Measurements from ENCODE around the gene LIPH. TPM values are rescaled to one million over a fixed set of nuclear protein-coding genes. Genes with fewer than 3 reads are reported as not detected.
"Not testable (repeated sequence)": the region's sequence is repeated elsewhere in the genome, so short reads cannot be mapped to it uniquely, and the experiment has no call there.

Gene LIPH
- polyA plus RNA-seq, 3 donors = not detected

GRCh38 chr3:185469542-185469941, 82.8 kb downstream of the LIPH start:
- Histone ChIP-seq H2AFZ (ENCODE audit: insufficient read depth, low read depth, low read length, poor library complexity, severe bottlenecking) (no peak overlapping the region), H3K27ac (ENCODE audit: low read depth in 1 of 2, low read length in 2 of 2) (no peak overlapping the region), H3K79me2 (ENCODE audit: insufficient read depth, low read length) (no peaks in the 10 kb centered on the region), H3K4me1 (ENCODE audit: control insufficient read depth in 1 of 2, insufficient read depth in 2 of 2, low read length in 2 of 2) (no peaks in the 10 kb centered on the region), H3K36me3 (replicated peaks in 1 of 2; ENCODE audit: control insufficient read depth in 1 of 2, insufficient read depth in 2 of 2, low read length in 2 of 2) (peaks cover 3 to 4% of the 10 kb centered on the region in 2 donors), H3K9me3 (replicated peaks in 1 of 2; ENCODE audit: control insufficient read depth in 1 of 2, insufficient read depth in 1 of 2, low read length in 2 of 2) (no peaks in the 10 kb centered on the region), H3K27me3 (ENCODE audit: control insufficient read depth in 2 of 2, insufficient read depth in 2 of 2, low read length in 2 of 2) (no peaks in the 10 kb centered on the region), H3K4me3 (replicated peaks in 1 of 3; ENCODE audit: low read depth in 2 of 3, low read length in 3 of 3) (no peak overlapping the region), H4K20me1 (ENCODE audit: insufficient read depth, low read length) (no peaks in the 10 kb centered on the region), H3K9ac (ENCODE audit: insufficient read depth, low read length, poor library complexity, severe bottlenecking) (no peak overlapping the region), H3K4me2 (replicated peaks; ENCODE audit: extremely low read depth, low read length, poor library complexity, severe bottlenecking) (no peak overlapping the region)
- Mint-ChIP-seq H3K27ac (no peak overlapping the region), H3K4me1 (no peaks in the 10 kb centered on the region), H3K36me3 (peaks cover 5% of the 10 kb centered on the region in 2 donors), H3K4me3 (no peak overlapping the region), H3K9me3 (no peaks in the 10 kb centered on the region), H3K27me3 (ENCODE audit: low read depth in 3 of 3) (no peaks in the 10 kb centered on the region)
- intact Hi-C loops (cut with micrococcal nuclease) = no loop called here
- no peak for DNase-seq
- WGBS (ENCODE audit: insufficient coverage) = 81% methylated on average over 1 of the region's 3 CpGs
- no peak for TF ChIP-seq CTCF (IDR thresholded peaks at IDR 0.05)

- H4K20me1 ChIP-seq (ENCODE audit: insufficient read depth, low read length); H3K27ac Mint-ChIP-seq; H3K9me3 ChIP-seq (replicated peaks in 1 of 2; ENCODE audit: control insufficient read depth in 1 of 2, insufficient read depth in 1 of 2, low read length in 2 of 2); H3K36me3 Mint-ChIP-seq; intact Hi-C loops (cut with micrococcal nuclease); H3K4me3 ChIP-seq (replicated peaks in 1 of 3; ENCODE audit: low read depth in 2 of 3, low read length in 3 of 3); DNase-seq; H3K4me1 Mint-ChIP-seq; H2AFZ ChIP-seq (ENCODE audit: insufficient read depth, low read depth, low read length, poor library complexity, severe bottlenecking); H3K9me3 Mint-ChIP-seq; H3K79me2 ChIP-seq (ENCODE audit: insufficient read depth, low read length); H3K9ac ChIP-seq (ENCODE audit: insufficient read depth, low read length, poor library complexity, severe bottlenecking); H3K4me3 Mint-ChIP-seq; H3K27ac ChIP-seq (ENCODE audit: low read depth in 1 of 2, low read length in 2 of 2); H3K27me3 ChIP-seq (ENCODE audit: control insufficient read depth in 2 of 2, insufficient read depth in 2 of 2, low read length in 2 of 2); H3K27me3 Mint-ChIP-seq (ENCODE audit: low read depth in 3 of 3); H3K4me1 ChIP-seq (ENCODE audit: control insufficient read depth in 1 of 2, insufficient read depth in 2 of 2, low read length in 2 of 2); H3K4me2 ChIP-seq (replicated peaks; ENCODE audit: extremely low read depth, low read length, poor library complexity, severe bottlenecking); H3K36me3 ChIP-seq (replicated peaks in 1 of 2; ENCODE audit: control insufficient read depth in 1 of 2, insufficient read depth in 2 of 2, low read length in 2 of 2): not testable (repeated sequence)
- WGBS (ENCODE audit: insufficient coverage) = 97% methylated on average over 3 of the region's 5 CpGs
Measured at GRCh38 chr3:185466123-185466522, 86.3 kb downstream of the LIPH start.

Data from CD14-positive monocyte (primary cell).